Caco-2 (cell line): ENCODE measurements around the gene POU2F2. TPM values are rescaled to one million over a fixed set of nuclear protein-coding genes. Genes with fewer than 3 reads are reported as not detected.

Experiments
- BruUV-seq: library from RNA; stranded (reverse); fragments of 400-500 nt; replicated peaks from 2 replicates; lab custom pipeline; 2021; lab: Mats Ljungman, UMichigan
- CTCF ChIA-PET: fragments of 300-600 bp; sonication (Branson Sonifier 250); formaldehyde crosslinking; loops from one replicate; lab custom pipeline; 2022; ENCODE audit warnings: antibody characterized with exemption; lab: Charles Lee
- POLR2A ChIA-PET: fragments of 300-600 bp; sonication (Branson Sonifier 250); formaldehyde crosslinking; loops from one replicate; lab custom pipeline; 2022; ENCODE audit warnings: antibody characterized with exemption; lab: Charles Lee
- DNase-seq, 2 experiments: peaks; one replicate each; pipeline versions ENCODE4 v3.0.0 to v3.0.0-alpha.2; 2020 to 2022
- H3K27me3 ChIP-seq: replicated peaks from 2 replicates; pipeline ENCODE4 v1.6.0; 2011; ENCODE audit warnings: low read length; ENCODE audit not compliant: control insufficient read depth, insufficient read depth
- H3K36me3 ChIP-seq: 2 replicates; pipeline ENCODE4 v1.5.1; 2011; ENCODE audit warnings: low read length; ENCODE audit not compliant: control insufficient read depth, insufficient read depth
- H3K4me1 ChIP-seq: fragments of 250-450 bp; sonication (Bioruptor Pico); 2 replicates; pipeline ENCODE4 v1.5.1; 2020; ENCODE audit warnings: mild to moderate bottlenecking
- H3K4me3 ChIP-seq: 2 replicates; pipeline ENCODE4 v1.5.1; 2011; ENCODE audit warnings: low read depth, mild to moderate bottlenecking, control low read depth, low read length
- H3K9me3 ChIP-seq: fragments of 250-450 bp; sonication (Bioruptor Pico); 2 replicates; pipeline ENCODE4 v1.5.1; 2020; ENCODE audit warnings: mild to moderate bottlenecking, moderate library complexity
- H3K27ac Mint-ChIP-seq: one replicate; pipeline ENCODE4 v1.8.0; 2022; ENCODE audit warnings: mixed read lengths; ENCODE audit not compliant: unreplicated experiment
- H3K27me3 Mint-ChIP-seq: one replicate; pipeline ENCODE4 v1.8.0; 2022; ENCODE audit warnings: mixed read lengths; ENCODE audit not compliant: insufficient read depth, unreplicated experiment
- H3K36me3 Mint-ChIP-seq: one replicate; pipeline ENCODE4 v1.8.0; 2022; ENCODE audit warnings: mild to moderate bottlenecking, mixed read lengths; ENCODE audit not compliant: insufficient read depth, unreplicated experiment
- H3K4me1 Mint-ChIP-seq: one replicate; pipeline ENCODE4 v1.8.0; 2022; ENCODE audit warnings: low read depth, mixed read lengths; ENCODE audit not compliant: unreplicated experiment
- H3K4me3 Mint-ChIP-seq: one replicate; pipeline ENCODE4 v1.8.0; 2022; ENCODE audit warnings: mild to moderate bottlenecking, moderate library complexity, mixed read lengths; ENCODE audit not compliant: unreplicated experiment
- H3K9me3 Mint-ChIP-seq: one replicate; pipeline ENCODE4 v1.8.0; 2022; ENCODE audit warnings: mixed read lengths; ENCODE audit not compliant: unreplicated experiment
- intact Hi-C: fragments of 100-400 bp; cut with micrococcal nuclease; formaldehyde crosslinking; loops from one replicate; pipeline ENCODE4 v1.10.0; 2022; ENCODE audit not compliant: unreplicated experiment
- total RNA-seq: library from RNA; stranded (reverse); gene quantifications from 2 replicates; pipeline ENCODE4 v1.2.3, GENCODE V29; 2022
- TF ChIP-seq, protein P1 (sequence below), 2 experiments: fragments of 200-600 bp in 1 of 2; IDR thresholded peaks; 1 replicate in 1 of 2; 2 replicates in 1 of 2; pipeline versions ENCODE4 v1.5.1 to v1.8.0; 2011 to 2022; ENCODE audit warnings: antibody characterized with exemption in 1 of 2, control low read depth in 1 of 2, inconsistent platforms in 1 of 2, low read depth in 1 of 2, low read length in 1 of 2, mild to moderate bottlenecking in 1 of 2, moderate library complexity in 1 of 2; ENCODE audit not compliant: insufficient read depth in 1 of 2, severe bottlenecking in 1 of 2, unreplicated experiment in 1 of 2

POU2F2 gene
- total RNA-seq, 1 experiment from 2014 or later: 1.5 TPM

DNA sequence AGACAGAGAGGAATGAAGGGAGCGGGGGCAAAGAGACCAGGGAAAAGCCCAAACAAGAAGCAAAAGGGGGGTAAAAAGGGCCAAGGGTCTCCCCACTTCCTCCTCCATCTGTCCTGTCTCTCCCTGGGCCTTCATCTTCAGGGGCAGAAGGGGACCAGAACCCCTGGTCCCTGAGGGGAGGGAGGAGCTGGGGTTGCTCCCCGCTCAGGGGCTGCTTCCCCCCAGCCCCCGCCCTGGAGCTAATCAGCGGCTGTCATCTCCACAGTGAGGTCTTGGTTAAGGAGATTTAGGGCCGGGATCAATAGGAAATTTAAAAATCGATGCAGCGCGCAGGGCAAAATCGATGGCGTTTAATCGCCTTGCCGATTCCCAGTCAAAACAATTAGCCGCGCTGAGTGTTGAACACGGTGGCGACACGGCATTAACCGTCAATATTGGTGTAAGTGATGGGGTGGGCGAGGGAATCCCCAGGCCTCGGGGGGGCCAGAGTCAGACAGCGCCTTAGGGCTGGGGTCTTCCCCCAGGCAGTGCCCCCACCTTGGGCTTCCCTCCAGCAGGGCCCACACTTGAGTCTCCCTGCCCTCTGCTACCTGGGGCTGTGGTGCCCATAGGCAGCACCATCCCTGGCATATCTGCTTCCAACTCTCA is 29.5 kb upstream of the POU2F2 start:
- intact Hi-C loops: no loop called here
- no peaks in the 10 kb centered on the region for H3K9me3 Mint-ChIP-seq
- peaks cover 26% of the 10 kb centered on the region for H3K27me3 Mint-ChIP-seq
- H3K27me3 ChIP-seq: no peaks in the 10 kb centered on the region; the same call in 1 of the 2 replicates
- ChIA-PET POLR2A (no interaction called here), CTCF (interaction anchor here (0.6 kb wide), 1 partner anchor 229 kb away, joined by 5 read pairs; no protein-coding TSS in a partner anchor)
- H3K4me1 Mint-ChIP-seq: no peaks in the 10 kb centered on the region
- H3K4me3 Mint-ChIP-seq: no peak overlapping the region
- TF ChIP-seq, protein P1, sequence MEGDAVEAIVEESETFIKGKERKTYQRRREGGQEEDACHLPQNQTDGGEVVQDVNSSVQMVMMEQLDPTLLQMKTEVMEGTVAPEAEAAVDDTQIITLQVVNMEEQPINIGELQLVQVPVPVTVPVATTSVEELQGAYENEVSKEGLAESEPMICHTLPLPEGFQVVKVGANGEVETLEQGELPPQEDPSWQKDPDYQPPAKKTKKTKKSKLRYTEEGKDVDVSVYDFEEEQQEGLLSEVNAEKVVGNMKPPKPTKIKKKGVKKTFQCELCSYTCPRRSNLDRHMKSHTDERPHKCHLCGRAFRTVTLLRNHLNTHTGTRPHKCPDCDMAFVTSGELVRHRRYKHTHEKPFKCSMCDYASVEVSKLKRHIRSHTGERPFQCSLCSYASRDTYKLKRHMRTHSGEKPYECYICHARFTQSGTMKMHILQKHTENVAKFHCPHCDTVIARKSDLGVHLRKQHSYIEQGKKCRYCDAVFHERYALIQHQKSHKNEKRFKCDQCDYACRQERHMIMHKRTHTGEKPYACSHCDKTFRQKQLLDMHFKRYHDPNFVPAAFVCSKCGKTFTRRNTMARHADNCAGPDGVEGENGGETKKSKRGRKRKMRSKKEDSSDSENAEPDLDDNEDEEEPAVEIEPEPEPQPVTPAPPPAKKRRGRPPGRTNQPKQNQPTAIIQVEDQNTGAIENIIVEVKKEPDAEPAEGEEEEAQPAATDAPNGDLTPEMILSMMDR (IDR thresholded peaks at IDR 0.05; ENCODE audit: insufficient read depth in 1 of 2, low read depth in 1 of 2, low read length in 1 of 2, severe bottlenecking in 1 of 2, unreplicated experiment in 1 of 2): no peak
- H3K4me1 ChIP-seq: 0 out of 2 replicates have a peak, but pooled peaks cover 3% of the 10 kb centered on the region
- H3K36me3 Mint-ChIP-seq: no peaks in the 10 kb centered on the region
- H3K4me3 ChIP-seq: no peak overlapping the region
- H3K27ac Mint-ChIP-seq: no peak overlapping the region
- no TSS peak for BruUV-seq
- no peaks in the 10 kb centered on the region for H3K9me3 ChIP-seq
- H3K36me3 ChIP-seq: no peaks in the 10 kb centered on the region
- DNase-seq: no peak

DNA sequence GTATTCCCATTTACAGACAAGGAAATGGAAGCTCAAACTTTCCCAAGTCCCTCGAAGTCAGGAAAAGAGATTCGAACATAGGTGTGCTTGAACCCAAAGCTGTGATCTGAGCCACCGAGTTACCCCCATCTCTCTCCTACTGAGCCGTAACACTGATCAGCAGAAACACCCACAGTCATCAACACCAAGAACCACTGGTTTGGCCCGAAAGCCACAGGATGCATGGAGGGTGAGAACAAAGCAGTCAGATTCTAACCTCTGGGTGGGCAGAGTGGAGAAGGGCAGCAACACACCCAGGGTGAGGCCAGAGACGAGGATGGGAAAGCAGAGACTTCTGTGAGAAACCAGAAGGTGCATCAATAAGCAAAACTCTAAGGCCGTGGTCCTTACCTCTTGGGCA is 27.7 kb upstream of the POU2F2 start:
- ChIA-PET POLR2A (no interaction called here), CTCF (no interaction called here)
- no peaks in the 10 kb centered on the region for H3K9me3 ChIP-seq
- BruUV-seq: no TSS peak
- TF ChIP-seq, protein P1 (IDR thresholded peaks at IDR 0.05; ENCODE audit: insufficient read depth in 1 of 2, low read depth in 1 of 2, low read length in 1 of 2, severe bottlenecking in 1 of 2, unreplicated experiment in 1 of 2): no peak
- DNase-seq: no peak
- Mint-ChIP-seq H3K4me1 (no peaks in the 10 kb centered on the region), H3K36me3 (no peaks in the 10 kb centered on the region), H3K4me3 (no peak overlapping the region), H3K27me3 (peaks cover 29% of the 10 kb centered on the region), H3K9me3 (no peaks in the 10 kb centered on the region), H3K27ac (no peak overlapping the region)
- intact Hi-C loops: no loop called here
- no peak overlapping the region for H3K4me3 ChIP-seq
- H3K36me3 ChIP-seq: no peaks in the 10 kb centered on the region
- 0 out of 2 replicates have a peak, but pooled peaks cover 3% of the 10 kb centered on the region for H3K4me1 ChIP-seq
- no peaks in the 10 kb centered on the region; the same call in 1 of the 2 replicates for H3K27me3 ChIP-seq

DNA sequence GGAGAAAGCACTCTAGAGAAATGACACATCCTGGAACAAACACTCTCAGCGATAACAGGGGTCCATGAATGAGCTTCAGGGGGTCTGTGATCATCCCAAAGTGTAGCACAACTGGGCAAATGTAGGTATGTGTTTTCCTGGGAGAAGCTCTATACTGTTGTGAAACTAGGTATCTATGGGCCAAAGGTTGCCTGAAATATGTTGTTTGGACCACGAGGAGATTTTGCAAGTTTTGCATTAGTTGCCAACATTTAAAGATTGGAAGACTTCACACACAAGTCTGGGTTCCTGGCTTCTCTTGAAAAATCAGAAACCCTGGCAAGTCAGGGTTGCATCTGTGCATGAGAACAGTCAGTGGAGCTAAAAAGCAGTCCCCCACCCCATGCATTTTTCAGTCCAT is 26.7 kb upstream of the POU2F2 start:
- TF ChIP-seq, protein P1 (IDR thresholded peaks at IDR 0.05; ENCODE audit: insufficient read depth in 1 of 2, low read depth in 1 of 2, low read length in 1 of 2, severe bottlenecking in 1 of 2, unreplicated experiment in 1 of 2): no peak
- Histone ChIP-seq H3K9me3 (no peaks in the 10 kb centered on the region), H3K27me3 (no peaks in the 10 kb centered on the region; the same call in 1 of the 2 replicates), H3K4me3 (no peak overlapping the region), H3K36me3 (no peaks in the 10 kb centered on the region), H3K4me1 (0 out of 2 replicates have a peak, but pooled peaks cover 3% of the 10 kb centered on the region)
- BruUV-seq: no TSS peak
- CTCF ChIA-PET: interaction anchor here (1.0 kb wide), 1 partner anchor 43 kb away, joined by 3 read pairs; no protein-coding TSS in a partner anchor
- intact Hi-C loops: no loop called here
- Mint-ChIP-seq H3K27me3 (peaks cover 34% of the 10 kb centered on the region), H3K36me3 (no peaks in the 10 kb centered on the region), H3K4me1 (no peaks in the 10 kb centered on the region), H3K4me3 (no peak overlapping the region), H3K27ac (no peak overlapping the region), H3K9me3 (no peaks in the 10 kb centered on the region)
- no peak for DNase-seq
- POLR2A ChIA-PET: no interaction called here
